HL-60/S4 treated with retinoic acid at 250 ng/mL for 4 days and 3 days (cell line): ENCODE results near the gene TRIM36.

Experiments
- in situ Hi-C: fragments of 300-500 bp; cut with MboI; formaldehyde crosslinking; loops from 2 replicates; pipeline ENCODE4 v1.7.0; 2022; ENCODE audit warnings: low sequenced_read_pairs

Gene TRIM36, protein sequence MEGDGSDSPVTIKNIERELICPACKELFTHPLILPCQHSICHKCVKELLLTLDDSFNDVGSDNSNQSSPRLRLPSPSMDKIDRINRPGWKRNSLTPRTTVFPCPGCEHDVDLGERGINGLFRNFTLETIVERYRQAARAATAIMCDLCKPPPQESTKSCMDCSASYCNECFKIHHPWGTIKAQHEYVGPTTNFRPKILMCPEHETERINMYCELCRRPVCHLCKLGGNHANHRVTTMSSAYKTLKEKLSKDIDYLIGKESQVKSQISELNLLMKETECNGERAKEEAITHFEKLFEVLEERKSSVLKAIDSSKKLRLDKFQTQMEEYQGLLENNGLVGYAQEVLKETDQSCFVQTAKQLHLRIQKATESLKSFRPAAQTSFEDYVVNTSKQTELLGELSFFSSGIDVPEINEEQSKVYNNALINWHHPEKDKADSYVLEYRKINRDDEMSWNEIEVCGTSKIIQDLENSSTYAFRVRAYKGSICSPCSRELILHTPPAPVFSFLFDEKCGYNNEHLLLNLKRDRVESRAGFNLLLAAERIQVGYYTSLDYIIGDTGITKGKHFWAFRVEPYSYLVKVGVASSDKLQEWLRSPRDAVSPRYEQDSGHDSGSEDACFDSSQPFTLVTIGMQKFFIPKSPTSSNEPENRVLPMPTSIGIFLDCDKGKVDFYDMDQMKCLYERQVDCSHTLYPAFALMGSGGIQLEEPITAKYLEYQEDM

DNA sequence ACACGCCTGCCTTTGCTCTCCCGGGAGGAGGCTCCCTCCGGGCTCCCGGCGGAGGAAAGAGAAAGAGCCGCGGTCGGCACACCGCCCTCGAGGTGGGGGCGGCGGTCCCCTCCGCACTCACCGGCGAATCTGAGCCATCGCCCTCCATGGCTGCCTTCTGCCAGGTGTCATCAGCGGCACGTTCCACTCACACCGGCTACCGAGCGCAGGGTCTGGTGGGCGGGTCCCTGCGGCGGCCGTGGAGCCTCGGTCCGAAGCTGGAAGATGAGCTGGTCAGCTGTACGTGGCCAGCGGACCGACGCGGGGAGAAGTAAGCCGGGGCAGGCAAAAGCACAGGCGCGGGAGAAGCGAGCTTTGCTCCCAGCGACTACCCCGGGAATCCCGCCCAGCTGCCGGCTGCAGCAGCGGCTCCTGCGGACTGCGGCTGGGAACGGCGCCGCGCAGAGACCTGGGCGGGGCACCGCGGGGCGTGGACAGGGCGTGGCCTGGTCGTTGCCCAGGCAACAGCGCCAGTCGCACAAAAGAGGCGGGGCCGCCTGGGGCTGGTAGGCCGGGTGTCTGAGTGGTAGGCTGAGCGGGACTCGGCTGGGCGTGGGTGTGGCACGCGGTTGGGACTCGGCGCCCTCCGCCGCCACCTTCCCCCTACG, at the start of gene TRIM36:
TRIM36 (minus strand) TSS at position 422 of the 647 bp plus-strand sequence; CDS start at position 148, 274 bp downstream.
- in situ Hi-C loops: no loop called here

DNA sequence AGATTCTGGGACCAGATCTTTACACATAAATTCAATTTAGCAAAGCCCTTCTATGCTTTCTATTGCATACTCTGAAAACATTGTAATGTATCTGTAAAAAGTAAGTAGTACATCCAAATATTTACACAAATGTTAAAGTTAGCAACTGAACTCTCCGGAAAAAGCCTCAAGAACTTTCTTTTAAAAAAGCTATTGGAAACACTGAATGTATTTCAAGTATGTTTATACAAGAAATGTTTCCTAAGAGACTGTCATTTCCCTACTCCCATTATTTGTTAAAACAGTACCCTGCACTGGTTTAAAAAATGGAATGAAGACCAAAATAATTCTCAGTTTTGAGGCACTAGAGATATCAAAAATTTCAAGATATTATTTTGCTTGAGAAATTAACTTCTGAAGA, 44.8 kb upstream of the TRIM36 start:
- in situ Hi-C loops: no loop called here

DNA sequence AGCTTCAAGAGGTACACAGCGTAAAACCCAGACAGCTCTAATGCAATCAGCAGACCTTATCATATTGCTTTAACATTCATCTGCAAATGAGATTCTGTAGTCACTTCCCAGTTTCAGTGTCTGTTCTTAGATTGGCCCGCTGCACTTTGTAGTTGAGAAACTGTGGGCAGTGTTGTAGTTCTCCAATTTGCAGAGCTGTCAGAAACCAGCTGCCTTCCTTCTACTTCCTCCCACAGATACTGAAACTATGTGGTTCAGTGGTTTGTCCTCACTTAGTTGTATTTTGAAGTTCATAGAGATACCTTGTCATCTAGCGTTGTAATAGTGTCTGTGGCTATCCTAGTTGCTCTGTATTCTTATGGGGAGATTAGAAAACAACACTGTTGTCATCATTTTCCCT, 39.6 kb upstream of the TRIM36 start:
- in situ Hi-C loops: no loop called here

DNA sequence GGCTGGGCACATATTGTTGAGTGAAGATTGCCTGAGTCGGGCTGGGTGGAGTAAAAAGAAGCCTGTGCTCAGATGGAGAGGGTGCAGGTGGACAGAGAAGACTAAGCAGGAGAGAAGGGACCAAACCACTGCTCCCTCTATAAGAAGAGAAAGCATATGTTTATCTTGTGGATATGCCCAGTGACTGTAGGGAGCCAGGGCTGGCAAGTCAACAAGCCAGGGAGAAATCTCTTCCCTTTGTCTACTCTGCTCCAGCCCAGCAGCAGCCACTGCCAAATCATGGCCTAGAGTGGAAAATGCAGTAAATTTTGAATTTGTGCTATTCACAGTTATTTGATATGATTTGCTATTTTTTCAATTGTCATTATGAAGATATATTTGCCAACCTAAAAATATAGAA, 33.2 kb upstream of the TRIM36 start:
- in situ Hi-C loops: no loop called here

DNA sequence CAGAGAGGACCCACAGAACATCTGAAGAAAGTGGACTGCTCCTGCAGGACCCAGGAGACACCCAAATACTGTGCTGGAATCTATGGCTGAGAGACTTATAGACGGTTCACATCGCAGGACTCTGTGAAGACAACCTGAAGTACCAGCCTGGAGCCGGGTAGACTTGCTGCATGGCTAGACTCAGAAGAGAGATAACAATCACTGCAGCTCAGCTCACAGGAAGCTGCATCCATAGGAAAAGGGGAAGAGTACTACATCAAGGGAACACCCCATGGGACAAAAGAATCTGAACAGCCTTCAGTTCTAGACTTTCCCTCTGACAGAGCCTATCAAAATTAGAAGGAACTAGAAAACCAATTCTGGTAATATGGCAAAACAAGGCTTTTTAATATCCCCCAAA, 26.5 kb upstream of the TRIM36 start:
- in situ Hi-C loops: no loop called here

DNA sequence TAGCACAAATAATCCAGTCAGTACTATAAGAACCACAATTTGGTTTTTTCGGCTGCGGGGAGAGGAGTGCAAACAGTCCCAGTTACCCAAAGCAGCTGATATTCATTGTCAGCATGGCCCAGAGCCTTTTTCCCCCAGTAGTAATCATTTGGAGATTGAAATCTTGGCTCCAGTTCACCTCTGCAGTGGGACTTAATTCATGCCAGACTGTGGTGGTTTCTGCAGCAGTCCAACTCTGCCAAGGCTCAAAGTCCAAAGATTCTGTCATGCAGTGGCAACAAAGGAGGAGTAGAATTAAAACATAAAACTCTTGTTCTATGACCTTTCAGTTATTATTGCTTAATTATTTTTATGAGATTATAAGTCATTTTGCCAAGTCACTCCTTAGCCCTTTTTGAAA, 25.0 kb upstream of the TRIM36 start:
- in situ Hi-C loops: no loop called here

DNA sequence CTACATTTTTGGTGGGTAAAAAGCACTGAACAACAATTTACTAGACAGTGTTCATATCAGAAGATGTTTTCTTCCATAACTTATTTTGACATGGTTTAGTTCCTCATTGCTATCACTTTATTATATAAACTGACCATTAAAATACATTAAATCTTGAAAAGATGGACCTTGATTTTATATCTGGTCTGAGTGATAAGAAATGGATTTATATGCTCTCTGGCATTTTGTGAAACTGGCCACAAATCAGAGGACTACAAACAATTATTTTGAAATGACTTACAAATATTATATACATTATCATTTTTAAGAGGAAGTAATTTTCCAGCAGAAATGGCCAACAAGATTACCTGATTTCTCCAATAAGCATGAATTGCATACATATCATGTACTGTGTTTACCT, 23.6 kb upstream of the TRIM36 start:
- in situ Hi-C loops: no loop called here

DNA sequence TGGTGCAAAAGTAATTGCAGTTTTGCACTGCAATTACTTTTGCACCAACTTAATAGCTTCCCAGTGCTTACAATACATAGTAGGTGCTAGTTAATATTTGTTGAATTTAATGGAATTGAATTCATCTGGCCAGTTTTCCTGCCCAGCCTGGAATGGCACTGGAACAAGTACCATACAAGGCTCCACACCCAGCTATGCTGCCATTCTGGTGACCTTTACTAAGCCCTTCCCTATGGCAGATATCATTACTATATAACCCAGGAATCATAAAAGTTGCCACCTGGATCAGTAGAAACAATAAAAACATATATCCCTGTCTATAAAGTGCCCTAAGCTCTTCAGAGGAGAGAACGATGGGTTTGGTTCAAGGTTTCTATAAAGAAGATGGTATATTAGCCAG, 22.4 kb upstream of the TRIM36 start:
- in situ Hi-C loops: no loop called here

DNA sequence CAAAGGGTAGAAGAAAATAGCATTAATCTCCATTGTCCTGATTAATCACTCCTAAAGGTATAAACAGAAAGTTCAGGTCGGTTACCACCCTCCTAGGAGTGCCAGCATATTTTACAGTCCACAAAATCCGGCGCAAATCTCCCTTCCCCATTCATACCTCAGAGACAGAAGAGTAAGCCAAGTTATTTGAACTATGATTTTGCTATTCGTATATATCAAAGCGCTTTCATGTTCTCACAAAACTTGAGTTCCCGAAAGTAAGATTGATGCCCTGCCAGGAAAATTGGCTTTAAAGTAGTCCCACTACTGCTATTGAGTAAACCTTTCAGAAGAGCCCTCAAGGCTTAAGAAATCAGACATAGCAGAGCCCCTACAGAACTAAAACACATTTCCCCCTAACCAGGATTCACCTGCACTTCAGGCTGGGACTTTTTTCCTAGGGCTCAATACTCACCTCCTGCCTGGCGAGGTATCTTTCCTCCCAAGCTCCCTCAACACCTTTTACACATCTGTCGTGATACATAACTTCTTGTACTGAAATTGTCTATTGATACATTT, 21.8 kb upstream of the TRIM36 start:
- in situ Hi-C loops: no loop called here

DNA sequence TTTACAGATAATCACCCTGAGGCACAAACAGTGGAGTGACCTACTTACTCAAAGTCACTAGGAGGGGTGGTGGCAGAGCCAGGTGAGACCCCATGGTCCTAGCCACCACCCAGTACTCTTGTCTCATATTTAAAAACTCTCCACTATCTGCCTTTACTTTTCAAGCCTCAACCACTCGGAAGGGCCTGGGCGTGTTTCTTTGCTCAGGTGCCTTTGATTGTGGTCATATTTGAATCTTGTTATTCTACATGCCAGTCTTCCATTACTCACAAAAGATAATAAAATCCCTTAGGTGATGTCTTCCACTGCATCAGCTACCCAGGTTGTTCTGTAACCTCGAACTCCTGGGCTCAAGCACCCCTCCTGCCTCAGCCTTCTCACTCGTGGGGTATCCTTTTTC, 20.7 kb upstream of the TRIM36 start:
- in situ Hi-C loops: no loop called here

DNA sequence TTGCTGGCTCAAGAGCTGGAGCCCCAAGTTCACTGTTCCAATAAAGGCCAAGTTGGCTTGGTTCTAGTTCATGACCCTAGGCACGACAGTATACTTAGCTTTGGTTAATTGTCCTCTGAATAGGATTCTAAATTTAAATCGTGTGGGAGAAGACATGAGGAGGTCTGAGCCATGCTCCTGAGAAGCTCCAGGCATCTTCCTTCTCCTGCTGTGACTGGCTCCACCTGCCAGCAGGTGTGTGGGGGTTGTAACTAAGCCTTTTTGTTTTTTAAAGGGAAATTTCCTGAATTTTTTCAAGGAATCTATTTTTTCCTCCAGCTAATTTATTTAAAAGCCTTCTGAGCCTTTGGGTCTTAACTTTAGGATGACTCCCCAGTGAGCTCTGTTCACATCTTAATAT, 20.2 kb upstream of the TRIM36 start:
- in situ Hi-C loops: no loop called here

DNA sequence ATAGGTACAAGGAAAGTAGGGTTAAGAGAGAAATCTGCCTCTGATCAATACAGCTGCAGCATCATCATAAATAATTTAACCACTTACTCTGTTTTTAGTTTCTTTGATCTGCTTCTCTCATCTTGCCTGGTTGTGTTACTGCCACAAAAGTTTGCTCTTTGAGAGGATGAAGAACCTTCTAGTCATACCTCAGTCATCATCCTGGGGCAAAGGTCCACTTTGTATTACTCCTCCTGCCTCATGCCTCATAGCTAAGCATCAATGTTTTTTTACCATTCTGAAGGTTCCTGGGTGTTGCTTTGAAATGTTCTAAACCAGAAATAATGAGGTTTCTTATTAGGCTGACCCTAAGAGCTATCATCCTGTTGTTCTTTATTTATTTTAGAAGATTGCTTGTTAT, 17.1 kb upstream of the TRIM36 start:
- in situ Hi-C loops: no loop called here

DNA sequence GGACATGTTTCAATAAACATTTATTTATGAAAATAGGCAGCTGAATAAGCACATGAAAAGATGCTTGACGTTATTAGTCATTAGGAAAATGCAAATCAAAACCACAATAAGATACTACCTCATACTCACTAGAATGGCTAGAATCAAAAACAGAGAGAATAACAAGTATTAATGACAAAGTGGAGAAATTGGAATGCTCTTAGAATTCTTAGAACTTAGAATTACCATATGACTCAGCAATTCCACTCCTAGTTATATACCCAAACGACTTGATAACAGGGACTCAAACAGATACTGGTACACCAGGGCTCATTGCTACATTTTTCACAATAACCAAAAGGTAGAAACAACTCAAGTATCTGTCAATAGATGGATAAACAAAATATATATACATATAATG, 15.1 kb upstream of the TRIM36 start:
- in situ Hi-C loops: no loop called here

DNA sequence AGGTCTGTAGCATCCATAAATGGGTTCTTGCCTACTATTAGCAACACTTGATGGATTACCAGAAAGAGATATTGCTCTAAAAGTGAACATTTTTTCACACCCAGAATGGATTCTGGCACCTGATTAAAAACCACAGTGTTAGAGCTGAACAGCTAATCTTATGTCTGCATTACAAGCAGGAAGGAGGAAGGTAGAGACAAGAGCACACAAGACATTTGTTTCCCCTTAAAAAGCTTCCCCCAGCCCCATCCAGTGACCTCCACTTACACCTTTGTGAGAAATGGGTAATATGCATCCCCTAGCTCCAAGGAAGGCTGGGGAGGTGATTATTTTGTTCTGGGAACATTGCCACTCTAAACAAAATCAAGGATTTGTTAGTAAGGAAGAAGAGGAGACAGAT, 12.0 kb upstream of the TRIM36 start:
- in situ Hi-C loops: no loop called here

DNA sequence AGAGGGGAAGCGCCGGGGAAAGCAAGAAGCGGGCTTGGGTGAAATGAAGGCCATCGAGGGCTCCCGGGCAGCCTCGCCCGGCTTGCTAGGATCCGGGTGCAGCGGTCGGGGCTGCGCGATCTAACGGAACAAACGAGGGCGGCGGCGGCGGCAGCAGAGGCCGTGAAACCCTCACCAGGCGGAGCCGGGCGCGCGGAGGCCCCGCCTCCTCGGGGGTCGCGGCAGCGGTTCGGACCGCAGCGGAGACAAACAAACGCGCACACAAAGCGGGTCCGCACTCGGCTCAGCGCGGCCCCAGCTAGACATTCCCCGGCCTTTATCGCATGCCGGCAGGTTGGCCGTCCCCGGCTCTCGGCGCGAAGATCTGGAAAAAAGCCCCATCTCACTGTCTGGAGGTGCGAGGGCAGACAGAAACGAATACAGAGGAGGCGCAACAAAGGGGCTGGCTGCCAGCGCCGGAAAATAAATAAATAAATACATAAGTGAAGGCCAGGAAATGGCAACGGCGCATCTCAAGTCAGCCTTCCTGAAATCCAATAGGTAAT, 10.5 kb upstream of the TRIM36 start:
- in situ Hi-C loops: no loop called here

DNA sequence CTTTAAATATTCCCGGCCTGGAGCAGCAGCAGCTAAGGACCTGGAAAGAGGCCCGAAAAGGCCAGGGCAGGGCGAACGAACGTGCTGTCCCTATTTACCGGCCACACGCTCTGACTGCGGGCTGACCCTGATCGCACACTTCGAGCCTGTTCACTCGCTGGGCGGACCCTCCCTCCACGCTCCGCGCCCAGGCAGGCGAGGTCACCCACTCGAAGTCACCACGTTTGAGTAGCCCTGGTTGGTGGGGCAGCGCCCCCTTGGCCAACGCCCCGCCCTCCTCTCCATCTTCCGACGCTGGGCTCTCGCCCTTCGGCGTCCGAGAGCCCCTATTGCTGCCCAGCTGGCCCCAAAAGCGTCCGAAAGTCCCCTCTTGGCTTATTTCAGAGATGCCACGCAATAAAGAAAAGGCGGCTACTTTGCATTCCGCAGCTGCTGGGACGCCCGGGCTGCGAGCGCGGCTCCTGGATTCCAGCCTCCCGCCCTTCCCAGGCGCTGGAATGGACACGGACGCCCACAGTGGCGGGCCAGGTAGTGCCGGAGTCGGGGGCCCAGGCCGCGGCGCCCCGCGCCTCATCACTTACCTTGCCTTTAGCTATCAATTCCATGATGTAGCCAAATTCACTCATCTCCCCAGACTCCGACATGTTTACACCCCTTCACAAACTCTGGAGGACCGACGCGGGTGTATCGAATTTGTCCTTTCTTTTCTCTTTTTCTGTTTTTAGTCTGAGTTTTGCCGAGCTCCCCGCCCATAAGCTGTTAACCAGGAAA, 9.9 kb upstream of the TRIM36 start:
- in situ Hi-C loops: no loop called here

DNA sequence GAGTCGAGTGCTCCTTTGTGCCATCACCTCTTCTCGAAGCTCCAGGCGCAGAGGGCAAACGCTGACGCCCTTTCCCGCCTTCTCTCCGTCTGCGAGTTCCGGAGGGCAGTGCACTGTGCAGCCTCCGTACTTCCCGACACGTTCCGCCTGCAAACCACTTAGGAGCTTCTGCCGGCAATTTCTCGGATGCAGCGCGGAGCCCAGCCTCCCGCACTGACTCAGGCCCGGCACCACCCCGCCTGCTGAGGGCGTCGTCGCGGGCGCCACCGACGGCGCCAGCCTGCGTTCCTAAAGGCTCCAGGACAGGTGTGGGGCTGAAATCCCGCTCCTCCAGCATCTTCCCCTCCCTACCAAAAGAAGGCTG, 9.3 kb upstream of the TRIM36 start:
- in situ Hi-C loops: no loop called here

DNA sequence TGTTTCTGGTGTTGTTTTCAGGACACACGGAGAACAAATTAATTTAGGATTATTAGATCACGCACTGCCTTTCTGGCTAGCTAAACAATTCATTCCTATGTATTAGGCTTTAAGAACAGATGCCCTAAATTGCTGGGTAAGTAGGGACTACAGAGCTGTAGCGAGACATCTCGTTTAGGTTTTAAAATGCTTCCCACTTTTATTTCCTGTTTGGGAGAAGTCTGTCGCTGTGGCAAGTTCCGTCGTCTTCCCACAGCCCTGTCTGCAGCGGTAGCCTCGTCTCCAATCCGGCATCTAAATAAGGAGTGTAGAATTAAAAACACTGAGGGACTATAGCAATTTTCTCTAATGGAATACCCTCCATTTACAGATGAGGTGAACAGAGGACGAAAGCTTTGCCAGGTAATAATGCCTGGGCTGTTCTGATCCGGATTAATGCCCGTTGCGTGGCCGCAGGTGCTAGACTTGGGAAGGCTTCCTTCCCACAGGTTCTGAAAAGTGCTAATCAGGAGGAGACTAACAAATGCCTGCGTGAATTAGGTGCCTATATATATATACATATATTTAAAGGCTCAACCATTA, 1.3 kb upstream of the TRIM36 start:
- in situ Hi-C loops: no loop called here

DNA sequence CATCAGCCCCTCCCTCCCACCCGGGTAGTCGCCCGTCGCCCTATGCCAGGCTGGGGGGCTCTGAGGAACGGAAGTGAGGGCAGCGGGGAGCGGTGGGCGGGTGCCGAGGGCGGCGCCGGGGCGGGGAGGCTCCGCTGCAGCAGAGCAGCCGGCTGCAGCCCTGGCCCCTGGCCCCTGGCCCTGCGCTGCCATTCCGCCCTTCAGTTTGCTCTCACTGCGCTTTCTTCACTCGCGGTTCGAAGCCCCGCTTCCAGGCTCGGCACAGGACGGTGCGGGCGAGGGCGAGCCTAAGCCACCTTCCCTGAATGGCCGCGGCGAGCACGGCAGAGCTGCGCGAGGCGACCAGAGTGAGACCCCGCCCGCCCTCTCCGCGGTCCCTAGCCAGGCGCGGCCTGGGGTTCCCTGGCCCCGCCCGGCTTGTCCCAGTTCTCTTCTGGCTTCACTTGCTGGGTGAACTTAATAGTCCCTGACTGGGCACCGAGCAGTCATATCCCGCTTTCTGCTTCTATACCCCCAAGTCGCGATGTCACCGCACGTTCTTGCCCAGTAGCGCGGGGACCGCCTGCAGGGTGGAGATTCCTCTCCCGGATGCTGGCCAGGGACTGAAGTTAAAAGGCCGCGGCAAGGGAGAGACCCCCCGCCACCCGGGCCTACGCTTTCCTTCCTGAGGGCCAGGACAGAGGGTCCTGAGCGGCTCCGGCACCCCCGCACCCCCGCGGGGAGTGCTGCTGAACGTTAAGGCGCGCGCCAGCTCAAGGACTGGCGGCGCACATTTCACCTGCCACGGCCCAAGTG, 623 bp upstream of the TRIM36 start:
- in situ Hi-C loops: no loop called here
